ENCODE data around the gene ANAPC5. TPM values are rescaled to one million over a fixed set of nuclear protein-coding genes. Genes with fewer than 3 reads are reported as not detected.
"Not testable (repeated sequence)": the region's sequence is repeated elsewhere in the genome, so short reads cannot be mapped to it uniquely, and the experiment has no call there.

ANAPC5 gene
- total and polyA plus RNA-seq, 2 donors (not counting 1 experiment from before 2014, with no cell fraction given), result 113 to 149 TPM

GRCh38 chr12:121299662-121300061 is 52.5 kb downstream of the ANAPC5 start:
- peaks cover 10% of the 10 kb centered on the region for H3K79me2 ChIP-seq (ENCODE audit: control insufficient read depth, insufficient read depth, low read length)
- TF ChIP-seq, protein P1, sequence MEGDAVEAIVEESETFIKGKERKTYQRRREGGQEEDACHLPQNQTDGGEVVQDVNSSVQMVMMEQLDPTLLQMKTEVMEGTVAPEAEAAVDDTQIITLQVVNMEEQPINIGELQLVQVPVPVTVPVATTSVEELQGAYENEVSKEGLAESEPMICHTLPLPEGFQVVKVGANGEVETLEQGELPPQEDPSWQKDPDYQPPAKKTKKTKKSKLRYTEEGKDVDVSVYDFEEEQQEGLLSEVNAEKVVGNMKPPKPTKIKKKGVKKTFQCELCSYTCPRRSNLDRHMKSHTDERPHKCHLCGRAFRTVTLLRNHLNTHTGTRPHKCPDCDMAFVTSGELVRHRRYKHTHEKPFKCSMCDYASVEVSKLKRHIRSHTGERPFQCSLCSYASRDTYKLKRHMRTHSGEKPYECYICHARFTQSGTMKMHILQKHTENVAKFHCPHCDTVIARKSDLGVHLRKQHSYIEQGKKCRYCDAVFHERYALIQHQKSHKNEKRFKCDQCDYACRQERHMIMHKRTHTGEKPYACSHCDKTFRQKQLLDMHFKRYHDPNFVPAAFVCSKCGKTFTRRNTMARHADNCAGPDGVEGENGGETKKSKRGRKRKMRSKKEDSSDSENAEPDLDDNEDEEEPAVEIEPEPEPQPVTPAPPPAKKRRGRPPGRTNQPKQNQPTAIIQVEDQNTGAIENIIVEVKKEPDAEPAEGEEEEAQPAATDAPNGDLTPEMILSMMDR (conservative IDR thresholded peaks at IDR 0.05 in 1 of 2, IDR thresholded peaks at IDR 0.05 in 1 of 2; ENCODE audit: low read depth in 1 of 2, low read length in 2 of 2), result no peak
- TF ChIP-seq EZH2 (IDR thresholded peaks at IDR 0.05; ENCODE audit: low read length, missing control alignments), result no peak
- no peak overlapping the region for H3K4me3 ChIP-seq (replicated peaks in 1 of 4; ENCODE audit: control extremely low read depth in 1 of 4, insufficient read depth in 1 of 4, low read depth in 3 of 4, low read length in 4 of 4)
- H4K20me1 ChIP-seq (ENCODE audit: control insufficient read depth, extremely low read depth, insufficient read depth, low read length), result no peaks in the 10 kb centered on the region
- no peak overlapping the region for H2AFZ ChIP-seq (ENCODE audit: low read length)
- no peaks in the 10 kb centered on the region for H3K36me3 ChIP-seq (ENCODE audit: control insufficient read depth, insufficient read depth, low read length)
- peaks cover 4% of the 10 kb centered on the region for H3K4me1 ChIP-seq (ENCODE audit: control insufficient read depth, extremely low read depth, insufficient read depth, low read length)
- no peaks in the 10 kb centered on the region for H3K9me3 ChIP-seq (ENCODE audit: control insufficient read depth, insufficient read depth, low read depth, low read length)
- H3K27ac ChIP-seq (ENCODE audit: insufficient read depth, low read length), result no peak overlapping the region
- no peak overlapping the region for H3K4me2 ChIP-seq (ENCODE audit: extremely low read depth, insufficient read depth, low read length)
- DNase-seq (ENCODE audit: low read depth in 2 of 2), result no peak
- no peaks in the 10 kb centered on the region for H3K27me3 ChIP-seq (ENCODE audit: control insufficient read depth, insufficient read depth, low read length)
- H3K9ac ChIP-seq (ENCODE audit: insufficient read depth, low read length), result no peak overlapping the region

- not testable (repeated sequence) for H3K27ac ChIP-seq (ENCODE audit: insufficient read depth, low read length); H3K4me2 ChIP-seq (ENCODE audit: extremely low read depth, insufficient read depth, low read length); H4K20me1 ChIP-seq (ENCODE audit: control insufficient read depth, extremely low read depth, insufficient read depth, low read length); H3K9me3 ChIP-seq (ENCODE audit: control insufficient read depth, insufficient read depth, low read depth, low read length); DNase-seq (ENCODE audit: low read depth in 2 of 2); H3K27me3 ChIP-seq (ENCODE audit: control insufficient read depth, insufficient read depth, low read length); H2AFZ ChIP-seq (ENCODE audit: low read length); H3K4me3 ChIP-seq (replicated peaks in 1 of 4; ENCODE audit: control extremely low read depth in 1 of 4, insufficient read depth in 1 of 4, low read depth in 3 of 4, low read length in 4 of 4); H3K36me3 ChIP-seq (ENCODE audit: control insufficient read depth, insufficient read depth, low read length); H3K9ac ChIP-seq (ENCODE audit: insufficient read depth, low read length); H3K4me1 ChIP-seq (ENCODE audit: control insufficient read depth, extremely low read depth, insufficient read depth, low read length)
- peaks cover 14% of the 10 kb centered on the region for H3K79me2 ChIP-seq (ENCODE audit: control insufficient read depth, insufficient read depth, low read length)
Observed at GRCh38 chr12:121298411-121298810, 53.8 kb downstream of the ANAPC5 start.

DNA sequence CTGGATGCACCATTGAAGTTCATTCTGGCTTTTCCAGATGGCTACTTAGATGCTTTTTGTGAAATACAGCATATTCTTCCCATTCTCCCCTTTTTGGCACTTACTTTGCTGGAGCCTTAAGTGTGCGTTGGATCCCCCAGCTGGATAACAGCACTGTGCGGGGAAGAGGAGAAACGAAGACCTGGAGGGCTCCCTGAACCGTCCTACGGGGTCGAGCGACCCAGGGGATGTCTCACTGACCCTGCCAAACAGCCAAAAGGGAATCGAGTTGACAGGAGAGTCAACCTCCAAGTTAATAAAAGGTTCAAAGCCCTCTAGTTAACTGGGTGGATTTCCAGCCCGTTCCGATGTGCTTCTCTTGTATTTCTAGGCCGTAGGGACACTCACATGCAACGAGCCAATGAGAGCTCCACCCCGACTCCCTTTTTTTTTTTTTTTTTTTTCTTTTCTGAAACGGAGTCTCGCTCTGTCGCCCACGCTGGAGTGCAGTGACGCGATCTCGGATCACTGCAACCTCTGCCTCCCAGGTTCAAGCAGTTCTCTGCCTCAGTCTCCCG is 54.7 kb downstream of the ANAPC5 start:
- no peak overlapping the region for H3K9ac ChIP-seq (ENCODE audit: insufficient read depth, low read length)
- peak overlapping the region; percentile 43 for H3K27ac ChIP-seq (ENCODE audit: insufficient read depth, low read length)
- H3K4me3 ChIP-seq (replicated peaks in 1 of 4; ENCODE audit: control extremely low read depth in 1 of 4, insufficient read depth in 1 of 4, low read depth in 3 of 4, low read length in 4 of 4), result peak overlapping the region; percentile 53 to 74 (median 62)
- H3K4me1 ChIP-seq (ENCODE audit: control insufficient read depth, extremely low read depth, insufficient read depth, low read length), result peaks cover 4% of the 10 kb centered on the region
- no peaks in the 10 kb centered on the region for H3K9me3 ChIP-seq (ENCODE audit: control insufficient read depth, insufficient read depth, low read depth, low read length)
- peaks cover 14% of the 10 kb centered on the region for H3K79me2 ChIP-seq (ENCODE audit: control insufficient read depth, insufficient read depth, low read length)
- no peaks in the 10 kb centered on the region for H3K27me3 ChIP-seq (ENCODE audit: control insufficient read depth, insufficient read depth, low read length)
- H2AFZ ChIP-seq (ENCODE audit: low read length), result peak overlapping the region; percentile 82
- peak overlapping the region; percentile 80 for H3K4me2 ChIP-seq (ENCODE audit: extremely low read depth, insufficient read depth, low read length)
- H4K20me1 ChIP-seq (ENCODE audit: control insufficient read depth, extremely low read depth, insufficient read depth, low read length), result no peaks in the 10 kb centered on the region
- TF ChIP-seq EZH2 (IDR thresholded peaks at IDR 0.05; ENCODE audit: low read length, missing control alignments), result no peak
- TF ChIP-seq, protein P1 (conservative IDR thresholded peaks at IDR 0.05 in 1 of 2, IDR thresholded peaks at IDR 0.05 in 1 of 2; ENCODE audit: low read depth in 1 of 2, low read length in 2 of 2), result no peak
- H3K36me3 ChIP-seq (ENCODE audit: control insufficient read depth, insufficient read depth, low read length), result peaks cover 1% of the 10 kb centered on the region
- DNase-seq (ENCODE audit: low read depth in 2 of 2), result peak; percentile 39 to 42
